ENCODE results near the gene HGF.

GRCh38 chr7:81715984-81716588, 53.8 kb downstream of the HGF start:
- no peak for TF ChIP-seq CTCF (IDR thresholded peaks at IDR 0.05; ENCODE audit: insufficient read depth, low read length, poor library complexity, severe bottlenecking)
- TF ChIP-seq EZH2phosphoT487 (conservative IDR thresholded peaks at IDR 0.05; ENCODE audit: low read length): no peak
